ENCODE measurements around the gene GREB1L.

DNA sequence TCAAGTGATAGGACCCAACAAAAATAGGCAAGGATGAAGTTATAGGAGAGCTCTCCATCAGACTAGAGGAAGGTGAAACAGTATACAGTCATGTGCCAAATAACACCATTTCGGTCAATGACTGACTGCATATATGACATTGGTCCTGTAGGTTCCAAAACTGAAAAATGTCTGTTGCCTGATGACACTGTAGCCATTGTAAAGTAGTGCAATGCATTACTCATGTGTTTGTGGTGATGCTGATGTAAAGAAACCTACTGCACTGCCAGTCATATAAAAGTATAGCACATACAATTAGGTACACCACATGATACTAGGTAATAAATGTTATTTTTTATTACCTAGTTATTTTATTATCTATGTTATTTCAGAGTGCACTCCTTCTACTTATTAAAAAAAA, 147.9 kb downstream of the GREB1L start:
- TF ChIP-seq EZH2 (IDR thresholded peaks at IDR 0.05; ENCODE audit: insufficient read depth, poor library complexity, severe bottlenecking) (no peak), EZH2phosphoT487 (IDR thresholded peaks at IDR 0.05; ENCODE audit: insufficient read depth, low read depth) (no peak)

All from GM23248 (cell line).